GM23338 (cell line): ENCODE data around the gene PRM1. TPM values are rescaled to one million over a fixed set of nuclear protein-coding genes. Genes with fewer than 3 reads are reported as not detected.

ENCODE experiments used
- ATAC-seq: fragments of 200-7000 bp; cut with Tn5 transposase; 3 replicates; pipeline ENCODE4 v1.9.1; 2020
- DNase-seq: peaks from one replicate; pipeline ENCODE4 v3.0.0-alpha.2; 2015; ENCODE audit warnings: low spot score
- H2AFZ ChIP-seq: fragments of 200-600 bp; sonication (generic); 2 replicates; pipeline ENCODE4 v1.8.0; 2016; ENCODE audit warnings: antibody characterized with exemption, mild to moderate bottlenecking, moderate library complexity
- H3F3A ChIP-seq: fragments of 200-600 bp; sonication (generic); replicated peaks from 2 replicates; pipeline ENCODE4 v1.8.0; 2017; ENCODE audit warnings: antibody characterized with exemption, mixed run types, low read depth
- H3K27ac ChIP-seq: fragments of 200-600 bp; sonication (generic); 2 replicates; pipeline ENCODE4 v1.6.1; 2016; ENCODE audit warnings: low read depth
- H3K27me3 ChIP-seq: fragments of 200-600 bp; sonication (generic); 2 replicates; pipeline ENCODE4 v1.8.0; 2016; ENCODE audit warnings: mild to moderate bottlenecking, mixed run types, moderate library complexity; ENCODE audit not compliant: insufficient read depth
- H3K36me3 ChIP-seq: fragments of 200-600 bp; sonication (generic); 2 replicates; pipeline ENCODE4 v1.8.0; 2016; ENCODE audit warnings: mild to moderate bottlenecking; ENCODE audit not compliant: insufficient read depth
- H3K4me1 ChIP-seq: fragments of 200-600 bp; sonication (generic); 2 replicates; pipeline ENCODE4 v1.8.0; 2016; ENCODE audit warnings: mild to moderate bottlenecking, moderate library complexity; ENCODE audit not compliant: insufficient read depth
- H3K4me2 ChIP-seq: fragments of 200-600 bp; sonication (generic); 2 replicates; pipeline ENCODE4 v1.7.1; 2017; ENCODE audit warnings: mixed run types
- H3K4me3 ChIP-seq: fragments of 200-600 bp; sonication (generic); 2 replicates; pipeline ENCODE4 v1.6.1; 2016; ENCODE audit warnings: mixed run types
- H3K79me2 ChIP-seq: fragments of 200-600 bp; sonication (generic); replicated peaks from 2 replicates; pipeline ENCODE4 v1.8.0; 2017; ENCODE audit warnings: mild to moderate bottlenecking; ENCODE audit not compliant: insufficient read depth
- H3K9me2 ChIP-seq: fragments of 200-600 bp; sonication (generic); 2 replicates; pipeline ENCODE4 v1.8.0; 2017; ENCODE audit not compliant: insufficient read depth
- H4K20me1 ChIP-seq: fragments of 200-600 bp; sonication (generic); replicated peaks from 2 replicates; pipeline ENCODE4 v1.8.0; 2017; ENCODE audit warnings: mild to moderate bottlenecking; ENCODE audit not compliant: insufficient read depth
- H3K27ac Mint-ChIP-seq: 2 replicates; pipeline ENCODE4 v1.8.0; 2020; ENCODE audit warnings: inconsistent platforms, mild to moderate bottlenecking, moderate library complexity, mixed read lengths
- H3K27me3 Mint-ChIP-seq: 3 replicates; pipeline ENCODE4 v1.8.0; 2022; ENCODE audit warnings: low read depth, mild to moderate bottlenecking, moderate library complexity, mixed read lengths, inconsistent platforms; ENCODE audit not compliant: insufficient read depth, poor library complexity
- H3K36me3 Mint-ChIP-seq: 3 replicates; pipeline ENCODE4 v1.8.0; 2021; ENCODE audit warnings: low read depth, mild to moderate bottlenecking, inconsistent platforms, moderate library complexity, mixed read lengths
- H3K4me1 Mint-ChIP-seq: 3 replicates; pipeline ENCODE4 v1.8.0; 2020; ENCODE audit warnings: mild to moderate bottlenecking, inconsistent platforms, mixed read lengths
- H3K4me3 Mint-ChIP-seq: 3 replicates; pipeline ENCODE4 v1.8.0; 2021; ENCODE audit warnings: moderate library complexity, mild to moderate bottlenecking, inconsistent platforms, mixed read lengths
- H3K9me3 Mint-ChIP-seq: 3 replicates; pipeline ENCODE4 v1.8.0; 2020; ENCODE audit warnings: moderate library complexity, mild to moderate bottlenecking, inconsistent platforms, mixed read lengths
- CREB1 ChIP-seq: fragments of 250-450 bp; sonication (Bioruptor Pico); IDR thresholded peaks from 2 replicates; pipeline ENCODE4 v1.5.0; 2020; ENCODE audit warnings: low read depth, mild to moderate bottlenecking, moderate library complexity
- EZH2 ChIP-seq: fragments of 200-600 bp; sonication (generic); IDR thresholded peaks from one replicate; pipeline ENCODE4 v1.8.0; 2017; ENCODE audit warnings: antibody characterized with exemption, mild to moderate bottlenecking, low read depth; ENCODE audit not compliant: unreplicated experiment
- EZH2phosphoT487 ChIP-seq: fragments of 200-600 bp; sonication (generic); IDR thresholded peaks from one replicate; pipeline ENCODE4 v1.8.1; 2018; ENCODE audit warnings: antibody characterized with exemption; ENCODE audit not compliant: unreplicated experiment
- JUNB ChIP-seq: IDR thresholded peaks from one replicate; pipeline ENCODE4 v1.6.1; 2016; ENCODE audit warnings: antibody characterized with exemption; ENCODE audit not compliant: unreplicated experiment
- NANOG ChIP-seq: IDR thresholded peaks from 2 replicates; pipeline ENCODE4 v1.6.1; 2016; ENCODE audit warnings: antibody characterized with exemption, borderline replicate concordance
- POLR2AphosphoS5 ChIP-seq: IDR thresholded peaks from 2 replicates; pipeline ENCODE4 v1.6.1; 2016; ENCODE audit warnings: antibody characterized with exemption, low read depth
- STAT1 ChIP-seq: IDR thresholded peaks from one replicate; pipeline ENCODE4 v1.6.1; 2016; ENCODE audit warnings: antibody characterized with exemption; ENCODE audit not compliant: unreplicated experiment
- ZNF114 ChIP-seq: fragments of 250-450 bp; sonication (Bioruptor Pico); IDR thresholded peaks from 2 replicates; pipeline ENCODE4 v1.5.0; 2020; ENCODE audit warnings: mild to moderate bottlenecking, moderate library complexity
- ZNF331 ChIP-seq: fragments of 250-450 bp; sonication (Bioruptor Pico); IDR thresholded peaks from 2 replicates; pipeline ENCODE4 v1.5.0; 2020; ENCODE audit warnings: low read depth, mild to moderate bottlenecking, moderate library complexity
- polyA plus RNA-seq: library from polyadenylated mRNA; unstranded; fragments of >200 nt; fragmentation: Nextera tagmentation; extraction: Ambion mirVana; gene quantifications from 2 replicates; pipeline ENCODE4 v1.2.1, GENCODE V29; 2016
- total RNA-seq: library from RNA; depleted of rRNA; stranded (reverse); fragments of >200 nt; shearing (Covaris generic); gene quantifications from 2 replicates; pipeline ENCODE4 v1.2.3, GENCODE V29; 2014
- TF ChIP-seq, protein P1 (sequence below): IDR thresholded peaks from 2 replicates; pipeline ENCODE4 v1.6.1; 2016; ENCODE audit warnings: antibody characterized with exemption
- TF ChIP-seq, protein P2 (sequence below): fragments of 250-450 bp; sonication (Bioruptor Pico); IDR thresholded peaks from 2 replicates; pipeline ENCODE4 v1.5.0; 2020; ENCODE audit warnings: mild to moderate bottlenecking, moderate library complexity
- TF ChIP-seq, protein P3 (sequence below), 2 experiments: fragments of 200-600 bp in 1 of 2; sonication (generic) in 1 of 2; conservative IDR thresholded peaks; 2 replicates each; pipeline versions ENCODE4 v1.5.1 to v1.6.1; 2016 to 2017; ENCODE audit warnings: antibody characterized with exemption in 2 of 2, low read depth in 2 of 2, mild to moderate bottlenecking in 2 of 2, moderate library complexity in 1 of 2
- TF ChIP-seq, protein P4 (sequence below): IDR thresholded peaks from one replicate; pipeline ENCODE4 v1.6.1; 2018; ENCODE audit warnings: antibody characterized with exemption; ENCODE audit not compliant: unreplicated experiment

The PRM1 gene
- total and polyA plus RNA-seq, 2 experiments from 2014 or later, result 1.2 TPM; not detected in 1

DNA sequence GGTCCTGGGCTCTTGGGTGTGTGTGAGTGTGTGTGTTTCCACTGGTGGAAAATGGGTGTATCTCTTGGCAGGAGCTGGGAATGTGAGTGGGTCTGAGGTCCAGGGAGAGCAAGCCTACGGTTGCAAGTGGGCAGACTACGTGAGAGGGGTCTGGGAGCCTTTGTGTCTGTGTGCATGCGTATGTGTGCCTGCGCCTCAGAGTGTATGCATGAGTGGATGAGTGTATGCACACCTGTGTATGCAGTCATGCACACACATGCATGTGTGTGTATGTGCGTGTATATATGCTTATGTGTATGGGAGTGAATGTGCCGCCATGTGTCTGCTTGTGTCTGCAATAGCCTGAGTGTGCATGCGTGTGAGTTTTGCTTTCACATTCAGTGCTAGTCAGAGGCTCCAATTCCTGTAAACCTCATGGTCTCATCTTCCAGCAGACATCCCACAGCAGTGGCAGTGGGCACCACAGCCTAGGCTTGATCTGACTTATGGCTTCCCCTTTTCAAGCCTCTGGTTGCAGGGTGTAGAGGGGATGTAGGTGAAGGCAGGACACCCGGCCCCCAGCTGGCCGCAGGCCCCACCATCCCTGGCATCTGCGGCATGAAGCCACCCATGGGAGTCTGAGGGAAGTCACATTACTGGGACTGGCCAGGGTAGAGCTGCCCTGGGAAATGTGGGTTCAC lies 44.4 kb upstream of the PRM1 start:
- H3K27ac Mint-ChIP-seq, result peak overlapping the region; percentile 4; the same call in 1 of the 2 replicates
- Histone ChIP-seq H4K20me1 (no peaks in the 10 kb centered on the region), H3K27ac (0 out of 2 replicates have a peak overlapping the region, but pooled peaks have one; percentile 23), H3K4me1 (peaks cover 21% of the 10 kb centered on the region), H3K4me3 (no peak overlapping the region), H3K4me2 (no peak overlapping the region), H3F3A (peaks cover 24% of the 10 kb centered on the region), H3K79me2 (no peaks in the 10 kb centered on the region), H2AFZ (no peak overlapping the region), H3K27me3 (no peaks in the 10 kb centered on the region), H3K36me3 (no peaks in the 10 kb centered on the region), H3K9me2 (no peaks in the 10 kb centered on the region)
- H3K4me3 Mint-ChIP-seq, result no peak overlapping the region
- no peak for ATAC-seq
- no peaks in the 10 kb centered on the region for H3K9me3 Mint-ChIP-seq
- H3K36me3 Mint-ChIP-seq, result peaks cover 15% of the 10 kb centered on the region
- peaks cover 47% of the 10 kb centered on the region for H3K4me1 Mint-ChIP-seq
- TF ChIP-seq, protein P1, sequence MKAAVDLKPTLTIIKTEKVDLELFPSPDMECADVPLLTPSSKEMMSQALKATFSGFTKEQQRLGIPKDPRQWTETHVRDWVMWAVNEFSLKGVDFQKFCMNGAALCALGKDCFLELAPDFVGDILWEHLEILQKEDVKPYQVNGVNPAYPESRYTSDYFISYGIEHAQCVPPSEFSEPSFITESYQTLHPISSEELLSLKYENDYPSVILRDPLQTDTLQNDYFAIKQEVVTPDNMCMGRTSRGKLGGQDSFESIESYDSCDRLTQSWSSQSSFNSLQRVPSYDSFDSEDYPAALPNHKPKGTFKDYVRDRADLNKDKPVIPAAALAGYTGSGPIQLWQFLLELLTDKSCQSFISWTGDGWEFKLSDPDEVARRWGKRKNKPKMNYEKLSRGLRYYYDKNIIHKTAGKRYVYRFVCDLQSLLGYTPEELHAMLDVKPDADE, result no peak
- TF ChIP-seq EZH2, result no peak
- TF ChIP-seq, protein P2, sequence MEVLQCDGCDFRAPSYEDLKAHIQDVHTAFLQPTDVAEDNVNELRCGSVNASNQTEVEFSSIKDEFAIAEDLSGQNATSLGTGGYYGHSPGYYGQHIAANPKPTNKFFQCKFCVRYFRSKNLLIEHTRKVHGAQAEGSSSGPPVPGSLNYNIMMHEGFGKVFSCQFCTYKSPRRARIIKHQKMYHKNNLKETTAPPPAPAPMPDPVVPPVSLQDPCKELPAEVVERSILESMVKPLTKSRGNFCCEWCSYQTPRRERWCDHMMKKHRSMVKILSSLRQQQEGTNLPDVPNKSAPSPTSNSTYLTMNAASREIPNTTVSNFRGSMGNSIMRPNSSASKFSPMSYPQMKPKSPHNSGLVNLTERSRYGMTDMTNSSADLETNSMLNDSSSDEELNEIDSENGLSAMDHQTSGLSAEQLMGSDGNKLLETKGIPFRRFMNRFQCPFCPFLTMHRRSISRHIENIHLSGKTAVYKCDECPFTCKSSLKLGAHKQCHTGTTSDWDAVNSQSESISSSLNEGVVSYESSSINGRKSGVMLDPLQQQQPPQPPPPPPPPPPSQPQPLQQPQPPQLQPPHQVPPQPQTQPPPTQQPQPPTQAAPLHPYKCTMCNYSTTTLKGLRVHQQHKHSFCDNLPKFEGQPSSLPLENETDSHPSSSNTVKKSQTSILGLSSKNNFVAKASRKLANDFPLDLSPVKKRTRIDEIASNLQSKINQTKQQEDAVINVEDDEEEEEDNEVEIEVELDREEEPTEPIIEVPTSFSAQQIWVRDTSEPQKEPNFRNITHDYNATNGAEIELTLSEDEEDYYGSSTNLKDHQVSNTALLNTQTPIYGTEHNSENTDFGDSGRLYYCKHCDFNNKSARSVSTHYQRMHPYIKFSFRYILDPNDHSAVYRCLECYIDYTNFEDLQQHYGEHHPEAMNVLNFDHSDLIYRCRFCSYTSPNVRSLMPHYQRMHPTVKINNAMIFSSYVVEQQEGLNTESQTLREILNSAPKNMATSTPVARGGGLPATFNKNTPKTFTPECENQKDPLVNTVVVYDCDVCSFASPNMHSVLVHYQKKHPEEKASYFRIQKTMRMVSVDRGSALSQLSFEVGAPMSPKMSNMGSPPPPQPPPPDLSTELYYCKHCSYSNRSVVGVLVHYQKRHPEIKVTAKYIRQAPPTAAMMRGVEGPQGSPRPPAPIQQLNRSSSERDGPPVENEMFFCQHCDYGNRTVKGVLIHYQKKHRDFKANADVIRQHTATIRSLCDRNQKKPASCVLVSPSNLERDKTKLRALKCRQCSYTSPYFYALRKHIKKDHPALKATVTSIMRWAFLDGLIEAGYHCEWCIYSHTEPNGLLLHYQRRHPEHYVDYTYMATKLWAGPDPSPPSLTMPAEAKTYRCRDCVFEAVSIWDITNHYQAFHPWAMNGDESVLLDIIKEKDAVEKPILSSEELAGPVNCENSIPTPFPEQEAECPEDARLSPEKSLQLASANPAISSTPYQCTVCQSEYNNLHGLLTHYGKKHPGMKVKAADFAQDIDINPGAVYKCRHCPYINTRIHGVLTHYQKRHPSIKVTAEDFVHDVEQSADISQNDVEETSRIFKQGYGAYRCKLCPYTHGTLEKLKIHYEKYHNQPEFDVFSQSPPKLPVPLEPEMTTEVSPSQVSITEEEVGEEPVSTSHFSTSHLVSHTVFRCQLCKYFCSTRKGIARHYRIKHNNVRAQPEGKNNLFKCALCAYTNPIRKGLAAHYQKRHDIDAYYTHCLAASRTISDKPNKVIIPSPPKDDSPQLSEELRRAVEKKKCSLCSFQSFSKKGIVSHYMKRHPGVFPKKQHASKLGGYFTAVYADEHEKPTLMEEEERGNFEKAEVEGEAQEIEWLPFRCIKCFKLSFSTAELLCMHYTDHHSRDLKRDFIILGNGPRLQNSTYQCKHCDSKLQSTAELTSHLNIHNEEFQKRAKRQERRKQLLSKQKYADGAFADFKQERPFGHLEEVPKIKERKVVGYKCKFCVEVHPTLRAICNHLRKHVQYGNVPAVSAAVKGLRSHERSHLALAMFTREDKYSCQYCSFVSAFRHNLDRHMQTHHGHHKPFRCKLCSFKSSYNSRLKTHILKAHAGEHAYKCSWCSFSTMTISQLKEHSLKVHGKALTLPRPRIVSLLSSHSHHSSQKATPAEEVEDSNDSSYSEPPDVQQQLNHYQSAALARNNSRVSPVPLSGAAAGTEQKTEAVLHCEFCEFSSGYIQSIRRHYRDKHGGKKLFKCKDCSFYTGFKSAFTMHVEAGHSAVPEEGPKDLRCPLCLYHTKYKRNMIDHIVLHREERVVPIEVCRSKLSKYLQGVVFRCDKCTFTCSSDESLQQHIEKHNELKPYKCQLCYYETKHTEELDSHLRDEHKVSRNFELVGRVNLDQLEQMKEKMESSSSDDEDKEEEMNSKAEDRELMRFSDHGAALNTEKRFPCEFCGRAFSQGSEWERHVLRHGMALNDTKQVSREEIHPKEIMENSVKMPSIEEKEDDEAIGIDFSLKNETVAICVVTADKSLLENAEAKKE (CRISPR knock-in tag), result no peak
- TF ChIP-seq, protein P3, sequence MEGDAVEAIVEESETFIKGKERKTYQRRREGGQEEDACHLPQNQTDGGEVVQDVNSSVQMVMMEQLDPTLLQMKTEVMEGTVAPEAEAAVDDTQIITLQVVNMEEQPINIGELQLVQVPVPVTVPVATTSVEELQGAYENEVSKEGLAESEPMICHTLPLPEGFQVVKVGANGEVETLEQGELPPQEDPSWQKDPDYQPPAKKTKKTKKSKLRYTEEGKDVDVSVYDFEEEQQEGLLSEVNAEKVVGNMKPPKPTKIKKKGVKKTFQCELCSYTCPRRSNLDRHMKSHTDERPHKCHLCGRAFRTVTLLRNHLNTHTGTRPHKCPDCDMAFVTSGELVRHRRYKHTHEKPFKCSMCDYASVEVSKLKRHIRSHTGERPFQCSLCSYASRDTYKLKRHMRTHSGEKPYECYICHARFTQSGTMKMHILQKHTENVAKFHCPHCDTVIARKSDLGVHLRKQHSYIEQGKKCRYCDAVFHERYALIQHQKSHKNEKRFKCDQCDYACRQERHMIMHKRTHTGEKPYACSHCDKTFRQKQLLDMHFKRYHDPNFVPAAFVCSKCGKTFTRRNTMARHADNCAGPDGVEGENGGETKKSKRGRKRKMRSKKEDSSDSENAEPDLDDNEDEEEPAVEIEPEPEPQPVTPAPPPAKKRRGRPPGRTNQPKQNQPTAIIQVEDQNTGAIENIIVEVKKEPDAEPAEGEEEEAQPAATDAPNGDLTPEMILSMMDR (conservative IDR thresholded peaks at IDR 0.05; ENCODE audit: low read depth in 2 of 2), result no peak
- no peak for TF ChIP-seq NANOG
- TF ChIP-seq CREB1 (CRISPR knock-in tag), result no peak
- TF ChIP-seq, protein P4, sequence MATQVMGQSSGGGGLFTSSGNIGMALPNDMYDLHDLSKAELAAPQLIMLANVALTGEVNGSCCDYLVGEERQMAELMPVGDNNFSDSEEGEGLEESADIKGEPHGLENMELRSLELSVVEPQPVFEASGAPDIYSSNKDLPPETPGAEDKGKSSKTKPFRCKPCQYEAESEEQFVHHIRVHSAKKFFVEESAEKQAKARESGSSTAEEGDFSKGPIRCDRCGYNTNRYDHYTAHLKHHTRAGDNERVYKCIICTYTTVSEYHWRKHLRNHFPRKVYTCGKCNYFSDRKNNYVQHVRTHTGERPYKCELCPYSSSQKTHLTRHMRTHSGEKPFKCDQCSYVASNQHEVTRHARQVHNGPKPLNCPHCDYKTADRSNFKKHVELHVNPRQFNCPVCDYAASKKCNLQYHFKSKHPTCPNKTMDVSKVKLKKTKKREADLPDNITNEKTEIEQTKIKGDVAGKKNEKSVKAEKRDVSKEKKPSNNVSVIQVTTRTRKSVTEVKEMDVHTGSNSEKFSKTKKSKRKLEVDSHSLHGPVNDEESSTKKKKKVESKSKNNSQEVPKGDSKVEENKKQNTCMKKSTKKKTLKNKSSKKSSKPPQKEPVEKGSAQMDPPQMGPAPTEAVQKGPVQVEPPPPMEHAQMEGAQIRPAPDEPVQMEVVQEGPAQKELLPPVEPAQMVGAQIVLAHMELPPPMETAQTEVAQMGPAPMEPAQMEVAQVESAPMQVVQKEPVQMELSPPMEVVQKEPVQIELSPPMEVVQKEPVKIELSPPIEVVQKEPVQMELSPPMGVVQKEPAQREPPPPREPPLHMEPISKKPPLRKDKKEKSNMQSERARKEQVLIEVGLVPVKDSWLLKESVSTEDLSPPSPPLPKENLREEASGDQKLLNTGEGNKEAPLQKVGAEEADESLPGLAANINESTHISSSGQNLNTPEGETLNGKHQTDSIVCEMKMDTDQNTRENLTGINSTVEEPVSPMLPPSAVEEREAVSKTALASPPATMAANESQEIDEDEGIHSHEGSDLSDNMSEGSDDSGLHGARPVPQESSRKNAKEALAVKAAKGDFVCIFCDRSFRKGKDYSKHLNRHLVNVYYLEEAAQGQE, result no peak
- no peak for TF ChIP-seq STAT1
- TF ChIP-seq JUNB, result no peak
- TF ChIP-seq POLR2AphosphoS5, result no peak
- TF ChIP-seq ZNF114 (CRISPR knock-in tag), result no peak
- no peak for TF ChIP-seq EZH2phosphoT487
- TF ChIP-seq ZNF331, result no peak
- DNase-seq, result no peak
- peaks cover 19% of the 10 kb centered on the region for H3K27me3 Mint-ChIP-seq
